ENCODE results near the gene RNF225.

Gene RNF225

GRCh38 chr19:58382997-58383603, 12.4 kb upstream of the RNF225 start:
- no peak for TF ChIP-seq CTCF (IDR thresholded peaks at IDR 0.05; ENCODE audit: control insufficient read depth, insufficient read depth, low read depth, low read length, missing control alignments)
- no peak for DNase-seq (ENCODE audit: low read depth)

GRCh38 chr19:58385313-58385890, 10.1 kb upstream of the RNF225 start:
- peak overlapping the region; percentile 89 for H3K4me3 ChIP-seq (ENCODE audit: control insufficient read depth, low read depth, low read length)
- DNase-seq (ENCODE audit: low read depth): no peak
- no peak for TF ChIP-seq CTCF (IDR thresholded peaks at IDR 0.05; ENCODE audit: control insufficient read depth, insufficient read depth, low read depth, low read length, missing control alignments)

More at GRCh38 chr19:58382997-58383603, 12.4 kb upstream of the RNF225 start:
- H3K4me3 ChIP-seq (ENCODE audit: control insufficient read depth, low read depth, low read length): no peak overlapping the region

GRCh38 chr19:58385891-58386575, 9.4 kb upstream of the RNF225 start:
- DNase-seq (ENCODE audit: low read depth): no peak
- TF ChIP-seq CTCF (IDR thresholded peaks at IDR 0.05; ENCODE audit: control insufficient read depth, insufficient read depth, low read depth, low read length, missing control alignments): no peak

GRCh38 chr19:58386576-58387337, 8.7 kb upstream of the RNF225 start, which contains the start of gene RPS5:
RPS5 (plus strand) TSS chr19:58387269; CDS start chr19:58388138, 869 bp downstream.
- H3K4me3 ChIP-seq (ENCODE audit: control insufficient read depth, low read depth, low read length): peak within 1 kb of the TSS; percentile 89
- DNase-seq (ENCODE audit: low read depth): peak; percentile 98
- TF ChIP-seq CTCF (IDR thresholded peaks at IDR 0.05; ENCODE audit: control insufficient read depth, insufficient read depth, low read depth, low read length, missing control alignments): no peak

More at GRCh38 chr19:58385891-58386575, 9.4 kb upstream of the RNF225 start:
- peak overlapping the region; percentile 89 for H3K4me3 ChIP-seq (ENCODE audit: control insufficient read depth, low read depth, low read length)

- peak; percentile 9 for TF ChIP-seq CTCF (IDR thresholded peaks at IDR 0.05; ENCODE audit: control insufficient read depth, insufficient read depth, low read depth, low read length, missing control alignments)
- peak overlapping the region; percentile 89 for H3K4me3 ChIP-seq (ENCODE audit: control insufficient read depth, low read depth, low read length)
- no peak for DNase-seq (ENCODE audit: low read depth)
These were observed 7.9 kb upstream of the RNF225 start for GRCh38 chr19:58387338-58388174.

- peak overlapping the region; percentile 89 for H3K4me3 ChIP-seq (ENCODE audit: control insufficient read depth, low read depth, low read length)
- TF ChIP-seq CTCF (IDR thresholded peaks at IDR 0.05; ENCODE audit: control insufficient read depth, insufficient read depth, low read depth, low read length, missing control alignments): no peak
- no peak for DNase-seq (ENCODE audit: low read depth)
These were observed 7.3 kb upstream of the RNF225 start for GRCh38 chr19:58388175-58388526.
